OCI-LY1 (cell line): ENCODE measurements around the gene RRAD.

Source experiments
- CTCF ChIP-seq: fragments of 200-600 bp; sonication (generic), shearing (Covaris generic); IDR thresholded peaks from 2 replicates; pipeline ENCODE4 v1.5.1; 2017; ENCODE audit warnings: mild to moderate bottlenecking, antibody characterized with exemption, low read length, moderate library complexity, mixed read lengths
- EZH2 ChIP-seq: fragments of 200-600 bp; sonication (generic), shearing (Covaris generic); IDR thresholded peaks from 2 replicates; pipeline ENCODE4 v1.8.0; 2017; ENCODE audit warnings: borderline replicate concordance, mixed run types, mild to moderate bottlenecking, antibody characterized with exemption, low read length, moderate library complexity, mixed read lengths

GRCh38 chr16:66950971-66951790, 25.8 kb upstream of the RRAD start:
- TF ChIP-seq CTCF (no peak), EZH2 (no peak)
